NCI-H510A (cell line): Measurements from ENCODE around the gene PRTG.
"Not testable (repeated sequence)": the region's sequence is repeated elsewhere in the genome, so short reads cannot be mapped to it uniquely, and the experiment has no call there.

Source experiments
- DNase-seq: peaks from one replicate; lab custom pipeline; 2025; lab: John Stamatoyannopoulos, UW

Gene PRTG

GRCh38 chr15:55696221-55696620 lies 46.7 kb downstream of the PRTG start:
- DNase-seq = no peak

- no peak for DNase-seq
Observed at GRCh38 chr15:55695432-55695831, 47.5 kb downstream of the PRTG start.

- DNase-seq = no peak
Observed at GRCh38 chr15:55694652-55695150, 48.3 kb downstream of the PRTG start.

- DNase-seq = not testable (repeated sequence)
Observed at GRCh38 chr15:55693116-55693515, 49.8 kb downstream of the PRTG start.

GRCh38 chr15:55687792-55688191 lies 55.2 kb downstream of the PRTG start:
- no peak for DNase-seq

- no peak for DNase-seq
Observed at GRCh38 chr15:55685286-55685685, 57.7 kb downstream of the PRTG start.

- no peak for DNase-seq
Observed at GRCh38 chr15:55683376-55683775, 59.6 kb downstream of the PRTG start.

- DNase-seq = no peak
Observed at GRCh38 chr15:55681631-55682030, 61.3 kb downstream of the PRTG start.

- DNase-seq = no peak
Observed at GRCh38 chr15:55676507-55676906, 66.4 kb downstream of the PRTG start.

- DNase-seq = no peak
Observed at GRCh38 chr15:55673287-55673686, 69.7 kb downstream of the PRTG start.

GRCh38 chr15:55669270-55669669 lies 73.7 kb downstream of the PRTG start:
- no peak for DNase-seq

GRCh38 chr15:55665605-55666227 lies 77.2 kb downstream of the PRTG start:
- no peak for DNase-seq

- DNase-seq = no peak
Observed at GRCh38 chr15:55661428-55661827, 81.5 kb downstream of the PRTG start.

GRCh38 chr15:55660153-55660552 lies 82.8 kb downstream of the PRTG start:
- no peak for DNase-seq

GRCh38 chr15:55659481-55659880 lies 83.5 kb downstream of the PRTG start:
- no peak for DNase-seq

GRCh38 chr15:55658886-55659285 lies 84.1 kb downstream of the PRTG start:
- DNase-seq = no peak

- DNase-seq = no peak
Observed at GRCh38 chr15:55654561-55655031, 88.4 kb downstream of the PRTG start.

- no peak for DNase-seq
Observed at GRCh38 chr15:55652909-55653495, 90.0 kb downstream of the PRTG start.

- no peak for DNase-seq
Observed at GRCh38 chr15:55652359-55652758, 90.6 kb downstream of the PRTG start.

- no peak for DNase-seq
Observed at GRCh38 chr15:55649058-55649423, 93.9 kb downstream of the PRTG start.

GRCh38 chr15:55638764-55639163 lies 104.2 kb downstream of the PRTG start:
- no peak for DNase-seq

- no peak for DNase-seq
Observed at GRCh38 chr15:55637086-55637485, 105.9 kb downstream of the PRTG start.

GRCh38 chr15:55633731-55634130 lies 109.2 kb downstream of the PRTG start:
- DNase-seq = no peak

GRCh38 chr15:55632434-55632833 lies 110.5 kb downstream of the PRTG start:
- DNase-seq = no peak
